Measurements from ENCODE around the gene RBFOX1. TPM values are rescaled to one million over a fixed set of nuclear protein-coding genes. Genes with fewer than 3 reads are reported as not detected.

Gene RBFOX1
- total RNA-seq, 1 donor = not detected

- no peak overlapping the region for H3K4me3 ChIP-seq (ENCODE audit: low read depth, low read length)
- no peak for TF ChIP-seq CTCF (IDR thresholded peaks at IDR 0.05; ENCODE audit: insufficient read depth, low read length)
- no peak for DNase-seq (ENCODE audit: low read depth)
These were observed 67.7 kb downstream of the RBFOX1 start for GRCh38 chr16:7400117-7400890.

DNA sequence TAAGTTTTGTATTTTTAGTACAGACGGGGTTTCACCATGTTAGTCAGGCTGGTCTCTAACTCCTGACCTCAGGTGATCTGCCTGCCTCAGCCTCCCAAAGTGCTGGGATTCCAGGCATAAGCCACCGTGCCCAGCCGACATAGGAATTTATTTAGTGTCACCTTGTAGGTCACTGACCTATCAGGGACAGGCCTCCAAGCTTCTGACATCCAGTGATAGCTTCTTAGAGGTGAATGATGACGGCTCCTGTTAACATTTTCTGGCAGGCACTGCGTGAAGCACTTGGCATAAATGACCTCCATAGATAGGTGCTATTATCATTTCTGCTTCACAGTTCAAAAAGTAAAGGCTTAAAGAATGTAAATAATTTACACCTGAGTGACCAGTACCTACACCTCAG is 71.6 kb downstream of the RBFOX1 start:
- no peak for TF ChIP-seq CTCF (IDR thresholded peaks at IDR 0.05; ENCODE audit: insufficient read depth, low read length)
- H3K4me3 ChIP-seq (ENCODE audit: low read depth, low read length) = no peak overlapping the region
- no peak for DNase-seq (ENCODE audit: low read depth)

GRCh38 chr16:7405166-7405565 is 72.5 kb downstream of the RBFOX1 start:
- TF ChIP-seq CTCF (IDR thresholded peaks at IDR 0.05; ENCODE audit: insufficient read depth, low read length) = no peak
- DNase-seq (ENCODE audit: low read depth) = no peak
- H3K4me3 ChIP-seq (ENCODE audit: low read depth, low read length) = no peak overlapping the region

- TF ChIP-seq CTCF (IDR thresholded peaks at IDR 0.05; ENCODE audit: insufficient read depth, low read length) = no peak
These were observed 76.2 kb downstream of the RBFOX1 start for GRCh38 chr16:7408700-7409365.

DNA sequence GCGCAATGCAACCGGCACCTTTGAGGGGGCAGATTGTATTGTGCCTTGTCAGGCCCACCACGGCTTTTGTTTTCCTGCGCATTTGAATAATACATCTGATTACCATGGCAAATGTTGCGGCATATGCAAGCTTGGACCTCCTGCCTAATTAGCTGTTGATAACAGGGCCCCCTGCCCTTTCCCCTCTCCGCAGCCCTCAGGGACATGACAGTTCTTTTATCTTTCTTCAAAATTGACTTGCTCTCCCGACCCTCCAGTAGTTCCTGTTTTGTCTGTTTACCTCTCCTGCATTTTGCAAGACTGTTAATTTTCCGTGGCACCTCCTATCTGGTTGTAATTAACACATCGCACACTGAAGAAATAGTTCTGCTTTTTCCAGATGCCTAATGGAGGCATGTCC is 86.8 kb downstream of the RBFOX1 start:
- no peak for TF ChIP-seq CTCF (IDR thresholded peaks at IDR 0.05; ENCODE audit: insufficient read depth, low read length)
- no peak overlapping the region for H3K4me3 ChIP-seq (ENCODE audit: low read depth, low read length)
- DNase-seq (ENCODE audit: low read depth) = no peak

More at GRCh38 chr16:7408700-7409365, 76.2 kb downstream of the RBFOX1 start:
- H3K4me3 ChIP-seq (ENCODE audit: low read depth, low read length) = no peak overlapping the region
- no peak for DNase-seq (ENCODE audit: low read depth)

- no peak overlapping the region for H3K4me3 ChIP-seq (ENCODE audit: low read depth, low read length)
- no peak for DNase-seq (ENCODE audit: low read depth)
- no peak for TF ChIP-seq CTCF (IDR thresholded peaks at IDR 0.05; ENCODE audit: insufficient read depth, low read length)
These were observed 87.4 kb downstream of the RBFOX1 start for GRCh38 chr16:7420079-7420478.

All from fibroblast of the aortic adventitia (primary cell).